Heart left ventricle (tissue), 16 donors: Measurements from ENCODE around the gene BICD2. TPM values are rescaled to one million over a fixed set of nuclear protein-coding genes. Genes with fewer than 3 reads are reported as not detected.

Source experiments
- ATAC-seq, 4 donors: fragments of 200-7000 bp; cut with Tn5 transposase; one replicate each; pipeline ENCODE4 v1.9.1; 2020 to 2022; ENCODE audit warnings: moderate library complexity in 4 of 4, mild to moderate bottlenecking in 3 of 4, moderate number of reproducible peaks in 1 of 4
- DNase-seq, 5 donors: peaks; one replicate each; pipeline ENCODE4 v3.0.0-alpha.2; 2020
- H3K27ac ChIP-seq, 12 donors: fragments of 200-600 bp; sonication (generic) in 4 of 12; one replicate each; pipeline versions ENCODE4 v1.5.0 to v1.8.0; 2016 to 2022; ENCODE audit warnings: mild to moderate bottlenecking in 2 of 12
- H3K27me3 ChIP-seq, 9 donors: fragments of 200-600 bp; sonication (generic) in 2 of 9; one replicate each; pipeline versions ENCODE4 v1.5.1 to v1.8.0; 2016 to 2022; ENCODE audit warnings: mild to moderate bottlenecking in 3 of 9
- H3K36me3 ChIP-seq, 9 donors: fragments of 200-600 bp; sonication (generic) in 2 of 9; one replicate each; pipeline versions ENCODE4 v1.5.0 to v1.8.0; 2018 to 2022; ENCODE audit warnings: mild to moderate bottlenecking in 2 of 9
- H3K4me1 ChIP-seq, 12 donors: fragments of 200-600 bp; sonication (generic) in 4 of 12; one replicate each; pipeline versions ENCODE4 v1.5.0 to v1.8.0; 2016 to 2022; ENCODE audit warnings: mild to moderate bottlenecking in 3 of 12
- H3K4me3 ChIP-seq, 12 donors: fragments of 200-600 bp; sonication (generic) in 4 of 12; one replicate each; pipeline versions ENCODE4 v1.5.0 to v1.8.0; 2017 to 2022; ENCODE audit warnings: mild to moderate bottlenecking in 9 of 12, moderate library complexity in 4 of 12
- H3K9me3 ChIP-seq, 12 donors: fragments of 200-600 bp; sonication (generic) in 4 of 12; one replicate each; pipeline versions ENCODE4 v1.5.0 to v1.8.0; 2016 to 2022; ENCODE audit warnings: mild to moderate bottlenecking in 1 of 12
- POLR2A ChIP-seq, 2 donors: fragments of 450-650 bp; IDR thresholded peaks; one replicate each; pipeline ENCODE4 v1.6.1; 2017; ENCODE audit warnings: antibody characterized with exemption in 2 of 2, mild to moderate bottlenecking in 2 of 2, moderate library complexity in 2 of 2
- WGBS, 4 donors: extraction: QIAGEN DNeasy Blood & Tissue Kit in 2 of 4; methylation state at CpG; one replicate each; pipeline versions ENCODE4 v1.1.5 to v1.1.7; 2013 to 2018; 5-methylcytosine and 5-hydroxymethylcytosine counted together
- intact Hi-C, 10 donors: fragments of 100-400 bp; cut with DNase I; formaldehyde crosslinking; loops; one replicate each; pipeline versions ENCODE4 v1.11.1 to v1.14.2; 2022
- polyA plus RNA-seq, 2 donors: library from polyadenylated mRNA; stranded (reverse); fragments of 200-250 nt; gene quantifications; one replicate each; pipeline ENCODE4 v1.2.3, GENCODE V29; 2013
- total RNA-seq, 9 donors: library from RNA; depleted of rRNA in 2 of 9; stranded (reverse); fragments of >200 nt in 2 of 9; fragmentation: NEBNext Ultra II Directional in 3 of 9; extraction: Animal tissue kit (Norgen Biotek cat#: 25700) in 3 of 9; gene quantifications; one replicate each; pipeline versions ENCODE4 v1.1.0 to v1.2.4, GENCODE V29; 2016 to 2023
- TF ChIP-seq, protein P1 (sequence below), 12 donors: fragments of 200-600 bp; sonication (generic) in 4 of 12; IDR thresholded peaks; one replicate each; pipeline versions ENCODE4 v1.5.0 to v1.8.0; 2018 to 2022; ENCODE audit warnings: antibody characterized with exemption in 12 of 12, mild to moderate bottlenecking in 5 of 12
- donor health status: ischemic (EF 13 %, LVEDD 7.1; RV severe dilation, severe dysfunction).
- donor health status: healthy with polysubstance abuse.
- donor health status: DM: no; HTN: yes; CAD: no.
- donor health status: DM: no; HTN: no; CAD: no.
- donor health status: ischemic (EF 25% LVEDD 6.9; RV normal size, moderate dysfunction).
- donor health status: ischemic (EF 25% LVEDD 5.7; RV mildly dilated, moderate dysfunction).
- donor health status: healthy.
- donor health status: DM: yes; HTN: yes; CAD: no.
- donor health status: ischemic (EF 35%, LVEDD 5.7; RV mildly dilated, moderate dysfunction).
- donor health status: nonischemic (EF 11% LVEDD 7.7; RV severe dilation, severe dysfunction).
- donor health status: DM: yes; HTN: yes; CAD: no.
- donor health status: PGD.
- donor health status: ischemic (EF 29% LVEDD 5.4; RV normal size, mild dysfunction).
- donor health status: nonischemic (EF 23%, LVEDD 6.1; RV moderate dilation, normal function).

BICD2 gene
- total and polyA plus RNA-seq, 11 donors = 17.6 to 56.7 (median 35.9) TPM

DNA sequence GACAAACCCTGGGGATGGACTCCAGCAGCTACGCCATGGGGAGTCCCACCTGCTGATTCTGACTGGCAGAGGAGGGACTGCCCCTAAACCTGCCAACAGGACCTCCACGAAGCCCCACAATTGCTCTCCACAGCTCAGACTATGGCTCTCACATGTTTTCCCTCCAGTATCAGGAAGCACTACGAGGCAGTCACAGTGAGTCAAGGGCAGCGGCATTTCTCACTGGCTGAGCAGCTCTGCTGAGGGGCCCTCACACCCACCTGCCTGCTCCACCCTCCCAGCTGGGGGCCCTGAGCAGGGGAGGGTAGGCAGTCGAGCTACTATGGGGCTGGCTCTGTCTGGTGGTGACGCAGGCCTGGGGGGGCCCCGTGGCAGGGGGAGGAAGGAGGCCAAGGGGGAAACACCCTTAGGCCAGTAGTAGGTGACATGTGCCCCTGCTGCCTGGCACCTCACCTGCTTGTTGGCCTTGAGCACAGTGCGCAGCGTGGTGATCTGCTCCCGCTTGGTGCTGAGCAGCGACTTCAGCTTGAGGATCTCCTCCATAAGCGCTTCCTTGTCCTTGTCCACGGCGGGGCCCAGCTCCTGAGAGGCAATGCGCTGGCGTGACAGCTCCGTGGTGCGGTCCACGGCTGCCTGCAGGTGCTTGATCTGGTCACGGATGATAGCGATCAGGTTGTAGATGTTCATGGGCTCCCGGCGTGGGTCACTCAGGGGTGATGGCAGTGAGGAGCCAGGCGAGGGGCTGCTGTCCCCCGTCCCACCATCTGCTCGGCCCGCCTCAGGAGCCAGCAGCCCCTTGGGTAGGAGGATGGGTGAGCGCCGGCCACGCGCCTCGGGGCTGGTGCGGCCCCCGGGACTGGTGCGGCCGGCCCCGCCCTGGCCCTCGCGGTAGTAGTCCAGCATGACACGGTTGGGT is 46.3 kb downstream of the BICD2 start:
- no peaks in the 10 kb centered on the region for H3K9me3 ChIP-seq
- WGBS, 4 donors = 88 to 91% (median 90%) methylated on average over 37 to 40 of the region's 40 CpGs
- H3K4me3 ChIP-seq = no peak overlapping the region
- ATAC-seq = no peak
- H3K4me1 ChIP-seq = peaks cover 11 to 25% (median 20%) of the 10 kb centered on the region in 12 donors
- H3K27me3 ChIP-seq = no peaks in the 10 kb centered on the region
- peak in 1 of 5 donors; percentile 63 for DNase-seq
- intact Hi-C loops = loop anchor here in 5 of 10 donors (5.0 to 10.0 kb wide), 4 partner anchors 34 to 54 kb away; partner anchors contain the start of gene IPPK (in 1 of the 5)
- no peak for TF ChIP-seq POLR2A (IDR thresholded peaks at IDR 0.05)
- TF ChIP-seq, protein P1, sequence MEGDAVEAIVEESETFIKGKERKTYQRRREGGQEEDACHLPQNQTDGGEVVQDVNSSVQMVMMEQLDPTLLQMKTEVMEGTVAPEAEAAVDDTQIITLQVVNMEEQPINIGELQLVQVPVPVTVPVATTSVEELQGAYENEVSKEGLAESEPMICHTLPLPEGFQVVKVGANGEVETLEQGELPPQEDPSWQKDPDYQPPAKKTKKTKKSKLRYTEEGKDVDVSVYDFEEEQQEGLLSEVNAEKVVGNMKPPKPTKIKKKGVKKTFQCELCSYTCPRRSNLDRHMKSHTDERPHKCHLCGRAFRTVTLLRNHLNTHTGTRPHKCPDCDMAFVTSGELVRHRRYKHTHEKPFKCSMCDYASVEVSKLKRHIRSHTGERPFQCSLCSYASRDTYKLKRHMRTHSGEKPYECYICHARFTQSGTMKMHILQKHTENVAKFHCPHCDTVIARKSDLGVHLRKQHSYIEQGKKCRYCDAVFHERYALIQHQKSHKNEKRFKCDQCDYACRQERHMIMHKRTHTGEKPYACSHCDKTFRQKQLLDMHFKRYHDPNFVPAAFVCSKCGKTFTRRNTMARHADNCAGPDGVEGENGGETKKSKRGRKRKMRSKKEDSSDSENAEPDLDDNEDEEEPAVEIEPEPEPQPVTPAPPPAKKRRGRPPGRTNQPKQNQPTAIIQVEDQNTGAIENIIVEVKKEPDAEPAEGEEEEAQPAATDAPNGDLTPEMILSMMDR (IDR thresholded peaks at IDR 0.05) = no peak
- no peak overlapping the region for H3K27ac ChIP-seq
- H3K36me3 ChIP-seq = peaks cover 0 to 92% (median 88%) of the 10 kb centered on the region in 9 donors

DNA sequence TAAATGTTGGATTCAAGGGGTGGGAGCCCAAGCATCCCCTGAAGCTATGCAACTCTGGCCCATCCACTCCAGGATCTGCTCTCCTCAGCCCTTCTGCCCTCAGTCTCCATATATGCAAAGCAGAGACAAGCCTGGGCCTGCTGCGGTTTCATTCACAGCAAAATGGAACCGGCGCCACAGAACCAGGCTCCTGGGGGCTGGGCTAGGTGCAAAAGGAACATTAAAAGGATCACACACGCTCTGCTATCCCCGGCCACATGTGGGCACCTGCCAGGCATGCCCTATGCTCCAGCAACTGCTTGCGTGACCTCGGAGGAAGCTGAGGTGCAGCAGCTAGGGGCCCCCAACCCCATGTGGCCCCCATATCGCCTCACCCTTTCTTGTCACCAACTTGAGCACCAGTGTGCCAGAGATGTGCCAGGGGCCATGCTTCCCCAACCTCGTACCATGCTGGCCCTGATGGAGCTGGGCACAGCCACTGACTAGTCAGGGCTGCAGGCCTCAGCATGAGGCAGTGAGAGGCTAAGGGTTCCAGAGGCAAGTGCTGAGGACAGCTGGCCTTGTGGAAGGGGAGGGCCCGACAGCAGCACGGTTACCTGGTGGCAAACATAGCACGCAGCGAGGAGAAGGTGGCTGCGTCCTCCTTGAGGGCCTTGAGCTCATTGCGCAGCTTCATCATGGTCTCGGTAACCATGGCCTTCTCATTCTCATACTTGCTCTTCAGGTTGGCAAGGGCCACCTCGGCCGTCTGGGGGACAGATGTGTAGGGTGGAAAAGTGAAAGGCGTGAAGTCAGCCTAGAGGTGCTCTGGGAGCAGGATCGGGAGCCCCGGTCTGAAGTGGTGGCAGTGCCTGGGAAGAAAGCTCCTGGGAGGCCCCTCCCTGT is 47.2 kb downstream of the BICD2 start:
- intact Hi-C loops = loop anchor here (2.0 to 10.0 kb wide), 6 partner anchors 35 to 73 kb away; partner anchors contain the start of genes BICD2 (in 3 of the 10) and IPPK (in 1 of the 10)
- Histone ChIP-seq H3K9me3 (no peaks in the 10 kb centered on the region), H3K4me1 (peaks cover 11 to 25% (median 20%) of the 10 kb centered on the region in 12 donors), H3K4me3 (no peak overlapping the region), H3K27ac (no peak overlapping the region), H3K27me3 (no peaks in the 10 kb centered on the region), H3K36me3 (peaks cover 0 to 97% (median 91%) of the 10 kb centered on the region in 9 donors)
- ATAC-seq (no peak), DNase-seq (peak in 1 of 5 donors; percentile 53)
- TF ChIP-seq POLR2A (IDR thresholded peaks at IDR 0.05) = no peak
- TF ChIP-seq, protein P1 (IDR thresholded peaks at IDR 0.05) = no peak
- 89 to 93% (median 91%) methylated on average over 12 to 21 of the region's 21 CpGs for WGBS, 4 donors

DNA sequence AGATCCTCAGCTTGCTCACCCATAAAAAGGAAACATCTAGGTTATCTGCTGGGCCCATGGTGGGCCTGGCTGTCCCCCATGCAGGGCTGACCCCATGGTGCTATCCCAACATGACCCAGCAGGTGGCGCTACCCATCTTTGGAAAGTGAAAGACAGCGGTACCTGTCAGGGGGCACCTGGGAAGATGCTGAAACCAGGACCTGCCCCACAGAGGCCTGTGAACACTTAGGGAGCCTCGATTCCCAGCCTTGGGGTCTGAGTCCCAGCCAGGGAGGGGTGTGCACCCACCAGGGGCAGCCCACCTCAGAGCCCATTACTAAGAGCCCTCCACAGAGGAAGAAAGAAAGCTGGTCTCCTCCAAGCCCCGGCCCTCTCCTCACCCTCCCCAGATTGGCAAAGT is 48.1 kb downstream of the BICD2 start:
- TF ChIP-seq POLR2A (IDR thresholded peaks at IDR 0.05) = no peak
- TF ChIP-seq, protein P1 (IDR thresholded peaks at IDR 0.05) = peak; percentile 87 to 96 (median 91)
- Histone ChIP-seq H3K9me3 (no peaks in the 10 kb centered on the region), H3K36me3 (peaks cover 0 to 95% (median 88%) of the 10 kb centered on the region in 9 donors), H3K27me3 (no peaks in the 10 kb centered on the region), H3K27ac (peak overlapping the region in 9 of 12 donors; percentile 15 to 78 (median 60)), H3K4me1 (peaks cover 11 to 27% (median 20%) of the 10 kb centered on the region in 12 donors), H3K4me3 (no peak overlapping the region)
- ATAC-seq (peak; percentile 18 to 48 (median 36)), DNase-seq (peak; percentile 59 to 84 (median 65))
- intact Hi-C loops = loop anchor here (1.0 to 10.0 kb wide), 8 partner anchors 36 to 75 kb away; partner anchors contain the start of genes BICD2 (in 3 of the 10) and IPPK (in 1 of the 10)
- 19 to 33% (median 25%) methylated on average over 2 to 4 of the region's 4 CpGs for WGBS, 4 donors
